NCI-H2196 (cell line): Measurements from ENCODE around the gene R3HDML.
"Not testable (repeated sequence)": the region's sequence is repeated elsewhere in the genome, so short reads cannot be mapped to it uniquely, and the experiment has no call there.

Experiments used
- DNase-seq: peaks from one replicate; lab custom pipeline; 2025; ENCODE audit not compliant: unreplicated experiment; lab: John Stamatoyannopoulos, UW

Gene R3HDML

GRCh38 chr20:44327748-44328147 is 9.1 kb upstream of the R3HDML start:
- peak; percentile 29 for DNase-seq

- DNase-seq, result no peak
These were observed 8.4 kb upstream of the R3HDML start for GRCh38 chr20:44328428-44328827.

- no peak for DNase-seq
These were observed 5.6 kb upstream of the R3HDML start for GRCh38 chr20:44331201-44331600.

- DNase-seq, result no peak
These were observed 2.5 kb upstream of the R3HDML start for GRCh38 chr20:44334306-44334705.

- DNase-seq, result no peak
These were observed 2.1 kb upstream of the R3HDML start for GRCh38 chr20:44334709-44335108.

GRCh38 chr20:44335675-44336074 is 1.2 kb upstream of the R3HDML start:
- DNase-seq, result no peak

- no peak for DNase-seq
These were observed 757 bp upstream of the R3HDML start for GRCh38 chr20:44336086-44336485.

GRCh38 chr20:44342248-44342647 is 5.4 kb downstream of the R3HDML start:
- DNase-seq, result no peak

GRCh38 chr20:44343162-44343675 is 6.4 kb downstream of the R3HDML start:
- DNase-seq, result no peak

- no peak for DNase-seq
These were observed 7.9 kb downstream of the R3HDML start for GRCh38 chr20:44344723-44345122.

GRCh38 chr20:44345147-44345546 is 8.3 kb downstream of the R3HDML start:
- no peak for DNase-seq

GRCh38 chr20:44345941-44346340 is 9.1 kb downstream of the R3HDML start:
- not testable (repeated sequence) for DNase-seq

- DNase-seq, result no peak
These were observed 11.4 kb downstream of the R3HDML start for GRCh38 chr20:44348168-44348659.

GRCh38 chr20:44349349-44349748 is 12.5 kb downstream of the R3HDML start:
- DNase-seq, result no peak

- DNase-seq, result no peak
These were observed 13.7 kb downstream of the R3HDML start for GRCh38 chr20:44350567-44350966.

GRCh38 chr20:44354979-44355497 is 18.2 kb downstream of the R3HDML start:
- no peak for DNase-seq

- no peak for DNase-seq
These were observed 18.9 kb downstream of the R3HDML start, which contains the start of gene HNF4A for GRCh38 chr20:44355498-44356352. HNF4A (plus strand) TSS chr20:44355699; CDS start chr20:44355805, 106 bp downstream.

GRCh38 chr20:44356353-44356723 is 19.5 kb downstream of the R3HDML start:
- DNase-seq, result no peak

GRCh38 chr20:44357020-44357419 is 20.2 kb downstream of the R3HDML start:
- DNase-seq, result no peak

GRCh38 chr20:44357555-44358125 is 20.8 kb downstream of the R3HDML start:
- no peak for DNase-seq

GRCh38 chr20:44358776-44359175 is 21.9 kb downstream of the R3HDML start:
- no peak for DNase-seq

GRCh38 chr20:44360221-44360620 is 23.4 kb downstream of the R3HDML start:
- DNase-seq, result no peak
